HFFc6 (cell line): ENCODE measurements around the gene SMAD9. TPM values are rescaled to one million over a fixed set of nuclear protein-coding genes. Genes with fewer than 3 reads are reported as not detected.

Experiments
- DNase-seq: peaks from one replicate; pipeline ENCODE4 v3.0.0-alpha.2; 2018
- H3K27ac Mint-ChIP-seq: 2 replicates; pipeline ENCODE4 v1.8.0; 2020; ENCODE audit warnings: mild to moderate bottlenecking, mixed read lengths
- H3K27me3 Mint-ChIP-seq: 2 replicates; pipeline ENCODE4 v1.8.0; 2021; ENCODE audit warnings: mild to moderate bottlenecking, moderate library complexity, mixed read lengths; ENCODE audit not compliant: insufficient read depth
- H3K36me3 Mint-ChIP-seq: 2 replicates; pipeline ENCODE4 v1.8.0; 2021; ENCODE audit warnings: low read depth, mixed read lengths
- H3K4me1 Mint-ChIP-seq: 2 replicates; pipeline ENCODE4 v1.8.0; 2020; ENCODE audit warnings: low read depth, mixed read lengths
- H3K4me3 Mint-ChIP-seq: 2 replicates; pipeline ENCODE4 v1.8.0; 2020; ENCODE audit warnings: mild to moderate bottlenecking, moderate library complexity, mixed read lengths
- H3K9me3 Mint-ChIP-seq: 2 replicates; pipeline ENCODE4 v1.8.0; 2020; ENCODE audit warnings: mild to moderate bottlenecking, mixed read lengths
- CTCF ChIP-seq: fragments of 200-600 bp; sonication (generic); IDR thresholded peaks from 2 replicates; pipeline ENCODE4 v1.5.0; 2021; ENCODE audit warnings: antibody characterized with exemption, mild to moderate bottlenecking
- long read RNA-seq: library from polyadenylated mRNA; unstranded; transcript quantifications from one replicate; pipeline ENCODE4 v2.0.0, GENCODE V29; 2019
- total RNA-seq, 6 experiments: library from RNA; stranded (reverse); fragmentation: NEBNext Ultra II Directional; extraction: Animal tissue kit (Norgen Biotek cat#: 25700); gene quantifications; 2 replicates in 1 of 6; 3 replicates in 5 of 6; pipeline ENCODE4 v1.2.3, GENCODE V29; 2021

Gene SMAD9
- total RNA-seq = 10 to 100 TPM; 10.7 to 22.5 (median 17.9) TPM
- long read RNA-seq, full-length matches to known transcripts = 8 of 13 reads
- long read RNA-seq, partial matches to known transcripts = 0 of 13 reads
- long read RNA-seq, other reads (novel, unspliced or antisense) = 5 of 13 reads

GRCh38 chr13:36919833-36920615 is at the start of gene SMAD9:
SMAD9 (minus strand) TSS chr13:36920238; CDS start chr13:36879689, 40,549 bp downstream.
- H3K4me1 Mint-ChIP-seq = peaks cover 42% of the 10 kb centered on the region
- peak within 1 kb of the TSS; percentile 98 for H3K4me3 Mint-ChIP-seq
- peak within 1 kb of the TSS; percentile 89 for H3K27ac Mint-ChIP-seq
- H3K36me3 Mint-ChIP-seq = no peaks in the 10 kb centered on the region
- H3K27me3 Mint-ChIP-seq = no peaks in the 10 kb centered on the region; the same call in 1 of the 2 replicates
- H3K9me3 Mint-ChIP-seq = no peaks in the 10 kb centered on the region
- peak; percentile 63 for DNase-seq
- no peak for TF ChIP-seq CTCF

GRCh38 chr13:36966404-36966803 is 46.4 kb upstream of the SMAD9 start:
- Mint-ChIP-seq H3K36me3 (peaks cover 31% of the 10 kb centered on the region), H3K9me3 (no peaks in the 10 kb centered on the region), H3K27me3 (no peaks in the 10 kb centered on the region; the same call in 1 of the 2 replicates), H3K4me1 (peaks cover 31% of the 10 kb centered on the region), H3K27ac (peak overlapping the region; percentile 92), H3K4me3 (no peak overlapping the region)
- no peak for TF ChIP-seq CTCF
- DNase-seq = no peak

GRCh38 chr13:36965767-36966166 is 45.7 kb upstream of the SMAD9 start:
- DNase-seq = peak; percentile 88
- Mint-ChIP-seq H3K36me3 (peaks cover 31% of the 10 kb centered on the region), H3K4me1 (peaks cover 31% of the 10 kb centered on the region), H3K4me3 (peak overlapping the region; percentile 73), H3K9me3 (no peaks in the 10 kb centered on the region), H3K27me3 (no peaks in the 10 kb centered on the region; the same call in 1 of the 2 replicates), H3K27ac (peak overlapping the region; percentile 92)
- no peak for TF ChIP-seq CTCF

- Mint-ChIP-seq H3K27me3 (no peaks in the 10 kb centered on the region; the same call in 1 of the 2 replicates), H3K9me3 (no peaks in the 10 kb centered on the region), H3K4me3 (no peak overlapping the region), H3K4me1 (peaks cover 14% of the 10 kb centered on the region), H3K36me3 (peaks cover 27% of the 10 kb centered on the region), H3K27ac (no peak overlapping the region)
- no peak for DNase-seq
- no peak for TF ChIP-seq CTCF
Measured at GRCh38 chr13:36959456-36960116, 39.5 kb upstream of the SMAD9 start.

GRCh38 chr13:36954542-36954941 is 34.5 kb upstream of the SMAD9 start:
- Mint-ChIP-seq H3K4me3 (no peak overlapping the region), H3K27ac (no peak overlapping the region), H3K9me3 (no peaks in the 10 kb centered on the region), H3K27me3 (no peaks in the 10 kb centered on the region), H3K4me1 (peaks cover 11% of the 10 kb centered on the region), H3K36me3 (peaks cover 29% of the 10 kb centered on the region)
- DNase-seq = no peak
- TF ChIP-seq CTCF = no peak
